H9 (cell line): ENCODE results near the gene FAM156A. TPM values are rescaled to one million over a fixed set of nuclear protein-coding genes. Genes with fewer than 3 reads are reported as not detected.

Source experiments
- DNase-seq: peaks from one replicate; pipeline ENCODE4 v3.0.0-alpha.2; 2017
- H2AFZ ChIP-seq: one replicate; pipeline ENCODE4 v1.6.1; 2013; ENCODE audit warnings: mild to moderate bottlenecking, low read length, control low read depth, moderate library complexity
- H2AK5ac ChIP-seq: 2 replicates; pipeline ENCODE4 v1.6.1; 2013; ENCODE audit warnings: low read length, control low read depth, mixed read lengths; ENCODE audit not compliant: insufficient read length
- H2BK120ac ChIP-seq: one replicate; pipeline ENCODE4 v1.6.1; 2013; ENCODE audit warnings: low read depth, mild to moderate bottlenecking, low read length, control low read depth, inconsistent platforms; ENCODE audit not compliant: poor library complexity, severe bottlenecking
- H2BK12ac ChIP-seq: 2 replicates; pipeline ENCODE4 v1.6.1; 2013; ENCODE audit warnings: low read length, control low read depth, mixed read lengths, low read depth; ENCODE audit not compliant: insufficient read length
- H2BK15ac ChIP-seq: 2 replicates; pipeline ENCODE4 v1.6.1; 2013; ENCODE audit warnings: low read depth, low read length, control low read depth
- H2BK20ac ChIP-seq: one replicate; pipeline ENCODE4 v1.6.1; 2013; ENCODE audit warnings: low read depth, mild to moderate bottlenecking, low read length, control low read depth, inconsistent platforms; ENCODE audit not compliant: poor library complexity, severe bottlenecking
- H2BK5ac ChIP-seq: 2 replicates; pipeline ENCODE4 v1.6.1; 2013; ENCODE audit warnings: low read length, control low read depth, mixed read lengths; ENCODE audit not compliant: insufficient read length
- H3K14ac ChIP-seq: 2 replicates; pipeline ENCODE4 v1.6.1; 2013; ENCODE audit warnings: low read length, control low read depth; ENCODE audit not compliant: insufficient read depth
- H3K18ac ChIP-seq: 2 replicates; pipeline ENCODE4 v1.6.1; 2013; ENCODE audit warnings: low read depth, mild to moderate bottlenecking, mixed read lengths, low read length, control low read depth; ENCODE audit not compliant: insufficient read length
- H3K23ac ChIP-seq: 2 replicates; pipeline ENCODE4 v1.6.1; 2013; ENCODE audit warnings: low read length, control low read depth, mixed read lengths, low read depth; ENCODE audit not compliant: insufficient read length
- H3K23me2 ChIP-seq: 2 replicates; pipeline ENCODE4 v1.6.1; 2013; ENCODE audit warnings: low read depth, mild to moderate bottlenecking, mixed read lengths, low read length, control low read depth; ENCODE audit not compliant: insufficient read length, poor library complexity, severe bottlenecking
- H3K27ac ChIP-seq: 2 replicates; pipeline ENCODE4 v1.5.1; 2013; ENCODE audit warnings: low read length, control low read depth, mixed read lengths, low read depth; ENCODE audit not compliant: insufficient read length
- H3K27me3 ChIP-seq: 2 replicates; pipeline ENCODE4 v1.6.1; 2013; ENCODE audit warnings: low read length, control low read depth, inconsistent platforms; ENCODE audit not compliant: insufficient read depth
- H3K4ac ChIP-seq: 2 replicates; pipeline ENCODE4 v1.6.1; 2013; ENCODE audit warnings: low read depth, mild to moderate bottlenecking, control low read depth, inconsistent platforms, low read length, moderate library complexity
- H3K4me1 ChIP-seq: 2 replicates; pipeline ENCODE4 v1.6.1; 2013; ENCODE audit warnings: low read length, control low read depth, inconsistent platforms; ENCODE audit not compliant: insufficient read depth
- H3K4me2 ChIP-seq: 2 replicates; pipeline ENCODE4 v1.6.1; 2013; ENCODE audit warnings: low read length, control low read depth, mixed read lengths; ENCODE audit not compliant: insufficient read length, insufficient read depth
- H3K56ac ChIP-seq: 2 replicates; pipeline ENCODE4 v1.6.1; 2013; ENCODE audit warnings: low read depth, mild to moderate bottlenecking, mixed read lengths, low read length, control low read depth; ENCODE audit not compliant: insufficient read length
- H3K79me1 ChIP-seq: 2 replicates; pipeline ENCODE4 v1.6.1; 2013; ENCODE audit warnings: low read depth, mild to moderate bottlenecking, moderate library complexity, low read length, control low read depth, inconsistent platforms; ENCODE audit not compliant: insufficient read depth, poor library complexity, severe bottlenecking
- H3K79me2 ChIP-seq: 2 replicates; pipeline ENCODE4 v1.6.1; 2013; ENCODE audit warnings: low read length, control low read depth, inconsistent platforms; ENCODE audit not compliant: insufficient read depth
- H3K9ac ChIP-seq: 2 replicates; pipeline ENCODE4 v1.6.1; 2013; ENCODE audit warnings: low read length, control low read depth, mixed read lengths; ENCODE audit not compliant: insufficient read length; ENCODE audit errors: extremely low read depth
- H3K9me3 ChIP-seq: one replicate; pipeline ENCODE4 v1.6.1; 2013; ENCODE audit warnings: low read depth, low read length, inconsistent platforms; ENCODE audit not compliant: control insufficient read depth
- H3T11ph ChIP-seq: one replicate; pipeline ENCODE4 v1.6.1; 2013; ENCODE audit warnings: mild to moderate bottlenecking, low read length, control low read depth, inconsistent platforms
- H4K20me1 ChIP-seq: one replicate; pipeline ENCODE4 v1.6.1; 2013; ENCODE audit not compliant: control insufficient read depth, insufficient read length, insufficient read depth
- H4K5ac ChIP-seq: 2 replicates; pipeline ENCODE4 v1.6.1; 2013; ENCODE audit warnings: low read depth, mild to moderate bottlenecking, mixed read lengths, low read length, control low read depth; ENCODE audit not compliant: insufficient read length
- H4K8ac ChIP-seq: replicated peaks from 2 replicates; pipeline ENCODE4 v1.6.1; 2013; ENCODE audit warnings: low read length, control low read depth, mixed read lengths, low read depth; ENCODE audit not compliant: insufficient read length
- H4K91ac ChIP-seq: 2 replicates; pipeline ENCODE4 v1.6.1; 2013; ENCODE audit warnings: low read depth, mild to moderate bottlenecking, moderate library complexity, mixed read lengths, low read length, control low read depth; ENCODE audit not compliant: insufficient read length
- H3K27ac Mint-ChIP-seq, 3 experiments: 2 replicates in 2 of 3; 3 replicates in 1 of 3; pipeline ENCODE4 v1.8.0; 2020 to 2021; ENCODE audit warnings: mixed read lengths in 3 of 3, mild to moderate bottlenecking in 1 of 3, moderate library complexity in 1 of 3
- H3K27me3 Mint-ChIP-seq: 2 replicates; pipeline ENCODE4 v1.8.0; 2021; ENCODE audit warnings: low read depth, mild to moderate bottlenecking, moderate library complexity, mixed read lengths
- H3K36me3 Mint-ChIP-seq, 3 experiments: 2 replicates in 2 of 3; 3 replicates in 1 of 3; pipeline ENCODE4 v1.8.0; 2020 to 2021; ENCODE audit warnings: low read depth in 3 of 3, mixed read lengths in 3 of 3; ENCODE audit not compliant: insufficient read depth in 1 of 3
- H3K4me1 Mint-ChIP-seq, 2 experiments: 2 replicates each; pipeline ENCODE4 v1.8.0; 2020; ENCODE audit warnings: mixed read lengths in 2 of 2
- H3K4me3 Mint-ChIP-seq, 2 experiments: 2 replicates in 1 of 2; 3 replicates in 1 of 2; pipeline ENCODE4 v1.8.0; 2020 to 2021; ENCODE audit warnings: mild to moderate bottlenecking in 2 of 2, mixed read lengths in 2 of 2, moderate library complexity in 1 of 2
- H3K9me3 Mint-ChIP-seq, 2 experiments: 2 replicates in 1 of 2; 3 replicates in 1 of 2; pipeline ENCODE4 v1.8.0; 2020; ENCODE audit warnings: mild to moderate bottlenecking in 2 of 2, mixed read lengths in 2 of 2, moderate library complexity in 1 of 2
- CTCF ChIP-seq: fragments of 200-600 bp; sonication (generic); conservative IDR thresholded peaks from 3 replicates; pipeline ENCODE4 v1.8.0; 2021; ENCODE audit warnings: antibody characterized with exemption, mild to moderate bottlenecking
- WGBS: extraction: QIAGEN DNeasy Blood & Tissue Kit; methylation state at CpG from one replicate; pipeline ENCODE4 v1.1.7; 2013; ENCODE audit warnings: missing lambda C conversion rate, low lambda C conversion rate, mixed read lengths; ENCODE audit not compliant: insufficient read length; ENCODE audit errors: extremely low coverage; 5-methylcytosine and 5-hydroxymethylcytosine counted together
- total RNA-seq: library from RNA; stranded (reverse); gene quantifications from 2 replicates; pipeline ENCODE4 v1.2.1, GENCODE V29; 2021

FAM156A gene
- total RNA-seq, 1 experiment from 2014 or later, result 15.7 TPM

GRCh38 chrX:52934704-52935469 is 23.4 kb downstream of the FAM156A start:
- Histone ChIP-seq H3K27ac (peak overlapping the region; percentile 11), H3K4me1 (no peaks in the 10 kb centered on the region), H3K79me2 (no peaks in the 10 kb centered on the region), H2AK5ac (no peak overlapping the region), H3K9me3 (peaks cover 6% of the 10 kb centered on the region), H2BK12ac (no peak overlapping the region), H3K79me1 (no peaks in the 10 kb centered on the region), H2BK20ac (no peak overlapping the region), H4K8ac (no peak overlapping the region), H4K91ac (no peak overlapping the region), H3K9ac (peak overlapping the region; percentile 78), H3K23me2 (peaks cover 6% of the 10 kb centered on the region), H2BK5ac (no peak overlapping the region), H2BK15ac (no peak overlapping the region), H4K20me1 (no peaks in the 10 kb centered on the region), H3K4ac (no peak overlapping the region; the same call in 1 of the 2 replicates), H4K5ac (peak overlapping the region; percentile 15), H3K56ac (no peak overlapping the region), H3K14ac (peak overlapping the region; percentile 94), H3K18ac (peak overlapping the region; percentile 95), H2BK120ac (no peak overlapping the region), H3K27me3 (no peaks in the 10 kb centered on the region), H3K23ac (no peak overlapping the region), H3K4me2 (peak overlapping the region; percentile 71), H3T11ph (no peak overlapping the region), H2AFZ (no peak overlapping the region)
- peak; percentile 83 for TF ChIP-seq CTCF
- Mint-ChIP-seq H3K27me3 (no peaks in the 10 kb centered on the region; the same call in 1 of the 2 replicates), H3K9me3 (peaks cover 36 to 37% of the 10 kb centered on the region in 2 experiments), H3K36me3 (peaks cover 0 to 2% (median 0%) of the 10 kb centered on the region in 3 experiments; a peak in 2 of 7 replicates), H3K4me3 (peak overlapping the region; percentile 83 to 86), H3K27ac (peak overlapping the region; percentile 97 to 100 (median 99)), H3K4me1 (peaks cover 0 to 4% of the 10 kb centered on the region in 2 experiments; a peak in 1 of 4 replicates)
- no CpG with 5 or more reads among the region's 61 CpGs for WGBS
- peak; percentile 88 for DNase-seq
